Fibroblast of pulmonary artery (primary cell): ENCODE measurements around the gene AKAP17A.

Source experiments
- DNase-seq: peaks from one replicate; pipeline ENCODE4 v3.0.0-alpha.2; 2010; ENCODE audit warnings: low read depth
- H3K4me3 ChIP-seq: replicated peaks from 2 replicates; pipeline ENCODE4 v1.5.1; 2011; ENCODE audit warnings: low read depth, mild to moderate bottlenecking, control low read depth, low read length, moderate library complexity
- TF ChIP-seq, protein P1 (sequence below): IDR thresholded peaks from 2 replicates; pipeline ENCODE4 v1.5.1; 2011; ENCODE audit warnings: mild to moderate bottlenecking, control low read depth, low read length, inconsistent platforms; ENCODE audit errors: missing control alignments

AKAP17A gene

DNA sequence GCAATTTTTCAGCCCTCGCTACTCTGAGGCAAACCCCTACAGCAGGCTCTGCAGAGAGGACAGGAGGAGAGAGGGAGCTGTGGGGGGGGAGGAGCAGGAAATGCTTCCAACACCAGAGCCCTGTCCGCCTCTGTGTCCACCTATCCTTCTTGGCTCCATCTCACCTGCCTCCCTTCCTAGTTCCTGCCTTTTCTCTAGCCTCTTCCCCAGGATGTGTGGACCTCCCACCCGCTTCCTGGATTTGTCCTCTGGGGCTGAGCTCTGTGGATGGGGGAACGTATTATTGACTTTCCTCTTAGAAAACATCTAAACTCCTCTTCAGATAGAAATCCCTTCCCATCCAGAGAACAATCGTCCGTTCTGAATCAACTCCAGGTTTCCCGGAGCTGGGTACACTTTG lies 37.8 kb downstream of the AKAP17A start:
- DNase-seq: no peak
- TF ChIP-seq, protein P1, sequence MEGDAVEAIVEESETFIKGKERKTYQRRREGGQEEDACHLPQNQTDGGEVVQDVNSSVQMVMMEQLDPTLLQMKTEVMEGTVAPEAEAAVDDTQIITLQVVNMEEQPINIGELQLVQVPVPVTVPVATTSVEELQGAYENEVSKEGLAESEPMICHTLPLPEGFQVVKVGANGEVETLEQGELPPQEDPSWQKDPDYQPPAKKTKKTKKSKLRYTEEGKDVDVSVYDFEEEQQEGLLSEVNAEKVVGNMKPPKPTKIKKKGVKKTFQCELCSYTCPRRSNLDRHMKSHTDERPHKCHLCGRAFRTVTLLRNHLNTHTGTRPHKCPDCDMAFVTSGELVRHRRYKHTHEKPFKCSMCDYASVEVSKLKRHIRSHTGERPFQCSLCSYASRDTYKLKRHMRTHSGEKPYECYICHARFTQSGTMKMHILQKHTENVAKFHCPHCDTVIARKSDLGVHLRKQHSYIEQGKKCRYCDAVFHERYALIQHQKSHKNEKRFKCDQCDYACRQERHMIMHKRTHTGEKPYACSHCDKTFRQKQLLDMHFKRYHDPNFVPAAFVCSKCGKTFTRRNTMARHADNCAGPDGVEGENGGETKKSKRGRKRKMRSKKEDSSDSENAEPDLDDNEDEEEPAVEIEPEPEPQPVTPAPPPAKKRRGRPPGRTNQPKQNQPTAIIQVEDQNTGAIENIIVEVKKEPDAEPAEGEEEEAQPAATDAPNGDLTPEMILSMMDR: no peak

DNA sequence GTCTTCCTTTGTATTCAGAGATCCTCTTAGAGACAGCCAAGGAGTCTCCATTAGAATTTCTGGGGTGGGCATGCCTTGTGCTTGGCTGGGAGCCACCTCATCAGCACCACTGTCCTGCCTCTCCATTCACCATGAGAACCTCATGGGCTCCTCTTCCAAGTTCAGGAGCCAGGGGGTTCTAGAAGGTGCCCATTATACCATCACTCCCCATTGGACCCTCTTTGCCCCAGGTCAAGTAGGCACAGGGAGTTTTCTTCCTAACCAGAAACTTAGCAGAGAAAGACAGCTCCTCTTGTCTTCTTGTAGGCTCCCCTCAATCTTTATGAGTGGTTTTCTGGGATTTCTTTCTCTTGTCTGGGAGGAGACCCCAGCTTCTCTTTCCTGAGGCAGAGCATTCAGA lies 54.6 kb downstream of the AKAP17A start:
- H3K4me3 ChIP-seq: no peak overlapping the region
- TF ChIP-seq, protein P1: no peak
- DNase-seq: no peak

More for the DNA sequence above, 37.8 kb downstream of the AKAP17A start:
- no peak overlapping the region for H3K4me3 ChIP-seq

DNA sequence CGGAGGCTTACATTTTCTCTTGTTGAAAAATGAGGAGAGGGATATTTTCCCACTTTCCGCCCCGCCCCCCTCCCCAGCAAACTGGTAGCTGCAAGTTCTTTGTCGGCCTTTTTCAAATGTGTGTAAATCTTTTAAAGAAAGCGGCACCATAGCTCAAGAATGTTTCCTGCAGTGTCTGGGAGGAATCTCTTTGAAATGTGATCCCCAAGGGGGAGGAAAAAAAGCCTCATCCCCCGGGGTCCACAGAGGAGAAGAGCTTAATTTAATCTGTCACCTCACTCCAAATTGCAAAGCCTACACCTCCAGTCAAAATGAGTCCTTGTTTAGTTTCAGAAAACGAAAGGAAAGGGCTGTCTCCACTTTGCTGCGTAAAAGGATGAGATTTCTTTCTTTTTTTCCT lies 58.2 kb downstream of the AKAP17A start:
- no peak for DNase-seq
- H3K4me3 ChIP-seq: peak overlapping the region; percentile 30
- TF ChIP-seq, protein P1: no peak
